ENCODE measurements around the gene PLIN3.

PLIN3 gene

GRCh38 chr19:4867534-4868285 is at the start of gene PLIN3:
Gene PLIN3 (minus strand): TSS chr19:4867667. CDS start chr19:4861394, 6,273 bp downstream.
- peak; percentile 94 to 97 for DNase-seq (ENCODE audit: low spot score in 2 of 2)
- Mint-ChIP-seq H3K27ac (peak within 1 kb of the TSS; percentile 77), H3K36me3 (no peaks in the 10 kb centered on the region), H3K9me3 (no peaks in the 10 kb centered on the region), H3K4me1 (peaks cover 35% of the 10 kb centered on the region), H3K4me3 (peak within 1 kb of the TSS; percentile 74)
- peak; percentile 90 for ATAC-seq

DNA sequence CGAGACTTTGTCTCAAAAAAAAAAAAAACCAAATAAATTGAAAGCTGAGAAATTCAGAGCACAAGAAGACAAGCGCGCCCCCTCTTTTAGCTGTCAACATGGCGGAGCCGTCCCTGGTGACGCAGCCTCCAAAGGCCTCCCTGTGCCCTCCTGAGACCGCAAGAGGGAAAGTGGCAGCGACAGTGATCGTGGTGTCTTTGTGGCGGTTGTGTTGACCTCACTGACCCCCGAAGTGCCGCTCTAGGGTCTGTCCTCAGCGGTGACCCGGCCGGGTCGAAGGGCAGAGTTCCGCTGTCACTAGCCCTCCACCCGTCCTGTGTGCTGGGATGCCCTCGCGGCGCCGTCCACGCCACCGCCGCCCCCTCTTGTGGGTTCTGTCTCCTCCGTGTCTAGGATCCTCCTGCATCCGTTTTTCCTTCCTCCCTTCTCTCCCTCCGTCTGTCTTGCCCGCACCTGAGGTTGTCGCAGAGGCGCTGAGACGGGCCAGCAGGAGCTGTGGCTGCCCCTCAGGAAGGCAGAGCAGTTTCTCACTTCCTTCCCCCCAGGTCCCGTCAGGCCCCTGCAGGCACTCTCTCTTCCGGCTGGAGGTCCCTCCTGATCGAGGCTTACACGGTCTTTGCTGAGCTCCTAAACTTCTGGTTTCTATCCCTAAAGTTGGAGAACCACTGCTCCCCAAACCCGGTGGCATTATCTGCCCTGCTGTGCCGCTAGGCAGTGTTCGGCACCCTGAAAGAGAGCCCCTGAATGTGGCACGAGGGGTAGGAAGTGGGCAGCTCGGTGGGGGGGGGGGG is 49.0 kb upstream of the PLIN3 start:
- peaks cover 53% of the 10 kb centered on the region for H3K4me1 Mint-ChIP-seq
- peaks cover 100% of the 10 kb centered on the region for H3K36me3 Mint-ChIP-seq
- ATAC-seq (peak; percentile 9), DNase-seq (ENCODE audit: low spot score in 2 of 2) (peak; percentile 11 to 78)
- H3K4me3 Mint-ChIP-seq: peak overlapping the region; percentile 99
- H3K9me3 Mint-ChIP-seq: no peaks in the 10 kb centered on the region
- H3K27ac Mint-ChIP-seq: peak overlapping the region; percentile 98

DNA sequence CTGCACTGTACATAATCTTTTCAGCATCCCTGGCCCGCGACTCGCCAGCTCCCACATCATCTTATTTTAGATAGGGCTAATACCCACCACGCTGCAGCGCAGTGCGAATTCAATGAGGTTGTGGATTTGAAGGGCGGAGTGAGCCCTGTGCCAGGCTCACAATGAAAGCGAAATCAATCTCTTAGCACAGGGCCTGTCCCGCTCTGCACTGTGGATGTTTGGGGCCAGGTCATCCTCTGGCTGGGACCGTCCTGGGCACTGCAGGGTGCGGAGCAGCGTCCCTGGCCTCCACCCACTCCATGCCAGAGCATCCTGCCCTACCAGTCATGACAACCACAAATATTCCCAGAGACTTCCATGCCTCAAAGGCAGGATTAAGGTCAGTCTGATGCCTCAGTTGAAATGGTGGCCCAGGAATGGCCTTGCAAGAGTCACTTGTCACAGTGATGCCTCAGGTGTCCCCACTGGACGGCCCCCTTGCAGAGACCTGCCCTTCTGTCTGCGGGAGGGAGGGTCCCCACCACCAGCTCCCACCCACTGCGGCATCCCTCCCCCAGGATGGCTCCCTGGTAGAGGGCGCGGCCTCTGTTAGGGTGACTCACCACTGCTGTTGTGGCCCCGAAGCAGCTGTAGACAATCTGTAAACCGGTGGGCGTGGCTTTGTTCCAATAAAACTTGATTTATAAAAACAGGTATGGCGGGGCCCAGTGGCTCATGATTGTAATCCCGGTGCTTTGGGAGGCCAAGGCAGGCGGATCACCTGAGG is 47.5 kb upstream of the PLIN3 start:
- no peaks in the 10 kb centered on the region for H3K9me3 Mint-ChIP-seq
- peaks cover 66% of the 10 kb centered on the region for H3K4me1 Mint-ChIP-seq
- H3K4me3 Mint-ChIP-seq: peak overlapping the region; percentile 99
- H3K36me3 Mint-ChIP-seq: peaks cover 100% of the 10 kb centered on the region
- ATAC-seq (peak; percentile 77), DNase-seq (ENCODE audit: low spot score in 2 of 2) (peak; percentile 53 to 83)
- peak overlapping the region; percentile 98 for H3K27ac Mint-ChIP-seq

DNA sequence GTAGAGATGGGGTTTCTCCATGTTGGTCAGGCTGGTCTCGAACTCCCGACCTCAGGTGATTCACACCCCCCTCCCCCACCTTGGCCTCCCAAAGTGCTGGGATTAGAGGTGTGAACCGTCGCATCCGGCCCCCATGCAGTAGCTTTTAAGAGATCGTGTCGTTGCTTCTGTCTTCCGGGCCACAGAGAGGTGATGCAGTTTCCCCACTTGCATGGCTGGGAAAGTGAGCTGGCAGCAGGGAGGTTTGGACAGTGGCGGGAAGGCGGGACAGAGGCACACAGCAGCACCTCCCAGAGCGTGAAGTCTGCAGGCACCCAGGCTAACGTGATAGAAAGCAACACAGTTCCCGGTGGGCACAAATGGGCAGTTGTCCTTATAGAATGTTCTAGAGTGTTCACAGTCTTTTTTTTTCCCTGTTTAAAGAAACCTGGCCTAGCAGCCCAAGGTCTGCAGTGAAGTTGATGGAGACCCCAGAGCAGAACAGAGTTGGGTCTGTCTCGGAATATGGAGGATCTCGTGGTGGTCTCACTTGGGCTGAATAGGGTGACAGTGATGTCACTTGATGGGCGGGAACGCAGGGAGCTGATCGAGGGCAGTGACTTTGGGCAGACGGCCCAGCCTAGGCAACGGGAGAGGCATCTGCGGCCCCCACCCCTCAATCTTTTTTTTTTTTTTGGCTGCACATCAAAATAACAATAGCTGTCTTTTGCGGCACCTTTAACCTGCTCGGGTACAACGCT is 46.7 kb upstream of the PLIN3 start:
- peak overlapping the region; percentile 99 for H3K4me3 Mint-ChIP-seq
- ATAC-seq (no peak), DNase-seq (ENCODE audit: low spot score in 2 of 2) (peak; percentile 12 to 74)
- peaks cover 66% of the 10 kb centered on the region for H3K4me1 Mint-ChIP-seq
- peaks cover 94% of the 10 kb centered on the region for H3K36me3 Mint-ChIP-seq
- peak overlapping the region; percentile 98 for H3K27ac Mint-ChIP-seq
- H3K9me3 Mint-ChIP-seq: no peaks in the 10 kb centered on the region

- H3K27ac Mint-ChIP-seq: peak overlapping the region; percentile 84
- no peaks in the 10 kb centered on the region for H3K9me3 Mint-ChIP-seq
- peaks cover 72% of the 10 kb centered on the region for H3K36me3 Mint-ChIP-seq
- H3K4me1 Mint-ChIP-seq: peaks cover 77% of the 10 kb centered on the region
- peak; percentile 52 for ATAC-seq
- H3K4me3 Mint-ChIP-seq: peak overlapping the region; percentile 99
- peak; percentile 45 to 84 for DNase-seq (ENCODE audit: low spot score in 2 of 2)
Observed at GRCh38 chr19:4911786-4912672, 44.6 kb upstream of the PLIN3 start.

GRCh38 chr19:4911314-4911713 is 43.8 kb upstream of the PLIN3 start:
- Mint-ChIP-seq H3K9me3 (no peaks in the 10 kb centered on the region), H3K4me1 (peaks cover 70% of the 10 kb centered on the region), H3K27ac (peak overlapping the region; percentile 84), H3K36me3 (peaks cover 65% of the 10 kb centered on the region), H3K4me3 (peak overlapping the region; percentile 99)
- DNase-seq (ENCODE audit: low spot score in 2 of 2) (no peak), ATAC-seq (no peak)

- peaks cover 59% of the 10 kb centered on the region for H3K36me3 Mint-ChIP-seq
- DNase-seq (ENCODE audit: low spot score in 2 of 2): peak in 1 of 2 donors; percentile 60
- H3K9me3 Mint-ChIP-seq: no peaks in the 10 kb centered on the region
- peak overlapping the region; percentile 99 for H3K4me3 Mint-ChIP-seq
- H3K27ac Mint-ChIP-seq: peak overlapping the region; percentile 61
- ATAC-seq: no peak
- H3K4me1 Mint-ChIP-seq: peaks cover 64% of the 10 kb centered on the region
Observed at GRCh38 chr19:4910594-4911281, 43.3 kb upstream of the PLIN3 start.

- ATAC-seq (peak; percentile 85), DNase-seq (ENCODE audit: low spot score in 2 of 2) (peak; percentile 92 to 97)
- Mint-ChIP-seq H3K9me3 (no peaks in the 10 kb centered on the region), H3K27ac (peak overlapping the region; percentile 61), H3K4me1 (peaks cover 57% of the 10 kb centered on the region), H3K36me3 (peaks cover 52% of the 10 kb centered on the region), H3K4me3 (peak overlapping the region; percentile 99)
Observed at GRCh38 chr19:4909897-4910593, 42.6 kb upstream of the PLIN3 start.

DNA sequence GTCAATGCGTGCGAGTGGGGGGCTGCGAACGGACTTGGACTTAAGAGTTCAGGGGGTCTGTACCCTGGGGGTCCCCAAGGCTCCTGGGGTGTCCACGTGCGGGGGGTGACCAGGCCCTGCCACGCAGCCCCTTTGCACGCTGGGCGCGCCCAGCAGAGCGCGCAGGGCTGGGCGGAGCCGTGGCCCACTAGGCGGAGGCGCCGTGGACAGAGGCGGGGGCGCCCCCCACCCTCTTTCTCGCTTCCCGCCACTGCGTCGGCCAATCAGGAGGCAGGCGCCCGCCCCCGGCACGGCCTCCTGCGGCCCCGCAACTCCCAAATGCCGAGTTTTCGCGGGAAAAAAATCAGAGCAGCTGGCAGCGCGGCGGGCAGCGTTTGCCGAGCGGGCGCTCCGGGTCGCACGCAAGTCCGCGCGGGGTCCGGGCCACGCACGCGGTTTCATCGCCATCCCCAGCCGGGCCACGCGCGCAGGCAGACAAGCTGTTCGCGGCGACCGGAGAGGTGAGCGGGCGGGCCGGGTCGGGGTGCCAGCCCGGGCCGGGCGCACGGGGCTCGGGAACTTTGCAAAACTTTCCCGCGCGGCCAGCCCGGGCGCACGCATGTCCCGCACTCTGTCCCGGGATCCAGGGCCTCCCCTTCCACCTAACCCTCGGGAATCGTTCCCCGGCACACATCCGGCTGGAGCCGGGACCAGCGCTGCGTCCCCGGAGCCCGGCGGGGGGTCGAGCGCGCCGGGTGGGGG is 41.9 kb upstream of the PLIN3 start, which contains the start of gene UHRF1:
Gene UHRF1, plus strand, starts transcription at position 346 of the 741 bp plus-strand sequence. CDS start 1,385 bp downstream, outside the sequence.
- peaks cover 45% of the 10 kb centered on the region for H3K36me3 Mint-ChIP-seq
- peaks cover 50% of the 10 kb centered on the region for H3K4me1 Mint-ChIP-seq
- ATAC-seq: peak; percentile 62

GRCh38 chr19:4908781-4909155 is 41.3 kb upstream of the PLIN3 start:
- H3K27ac Mint-ChIP-seq: peak overlapping the region; percentile 61
- H3K4me3 Mint-ChIP-seq: peak overlapping the region; percentile 99

More for the DNA sequence above, 41.9 kb upstream of the PLIN3 start, which contains the start of gene UHRF1:
- Mint-ChIP-seq H3K4me3 (peak within 1 kb of the TSS; percentile 99), H3K27ac (peak within 1 kb of the TSS; percentile 61), H3K9me3 (no peaks in the 10 kb centered on the region)
- peak; percentile 49 to 80 for DNase-seq (ENCODE audit: low spot score in 2 of 2)

GRCh38 chr19:4908360-4908759 is 40.9 kb upstream of the PLIN3 start:
- peaks cover 35% of the 10 kb centered on the region for H3K36me3 Mint-ChIP-seq
- peak overlapping the region; percentile 99 for H3K4me3 Mint-ChIP-seq
- DNase-seq (ENCODE audit: low spot score in 2 of 2) (no peak), ATAC-seq (no peak)
- H3K9me3 Mint-ChIP-seq: no peaks in the 10 kb centered on the region
- no peak overlapping the region for H3K27ac Mint-ChIP-seq
- H3K4me1 Mint-ChIP-seq: peaks cover 42% of the 10 kb centered on the region

More at GRCh38 chr19:4908781-4909155, 41.3 kb upstream of the PLIN3 start:
- H3K36me3 Mint-ChIP-seq: peaks cover 40% of the 10 kb centered on the region
- DNase-seq (ENCODE audit: low spot score in 2 of 2) (no peak), ATAC-seq (no peak)
- H3K4me1 Mint-ChIP-seq: peaks cover 44% of the 10 kb centered on the region
- no peaks in the 10 kb centered on the region for H3K9me3 Mint-ChIP-seq

DNA sequence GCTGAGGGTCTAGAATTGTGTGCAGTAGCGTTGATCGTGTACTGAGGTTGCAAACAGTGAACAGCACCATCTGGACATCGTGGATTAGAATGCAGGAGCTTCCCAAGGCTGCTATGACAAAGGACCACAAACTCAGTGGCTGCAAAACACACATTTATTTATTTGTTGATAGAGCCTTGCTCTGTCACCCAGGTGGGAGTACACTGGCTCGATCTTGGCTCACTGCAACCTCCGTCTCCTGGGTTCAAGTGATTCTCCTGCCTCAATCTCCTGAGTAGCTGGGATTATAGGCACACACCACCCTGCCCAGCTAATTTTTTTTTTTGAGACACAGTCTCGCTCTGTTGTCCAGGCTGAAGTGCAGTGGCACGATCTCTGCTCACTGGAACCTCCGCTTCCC is 39.5 kb upstream of the PLIN3 start:
- no peak overlapping the region for H3K27ac Mint-ChIP-seq
- ATAC-seq: no peak
- peaks cover 35% of the 10 kb centered on the region for H3K4me1 Mint-ChIP-seq
- DNase-seq (ENCODE audit: low spot score in 2 of 2): no peak
- no peaks in the 10 kb centered on the region for H3K9me3 Mint-ChIP-seq
- peaks cover 22% of the 10 kb centered on the region for H3K36me3 Mint-ChIP-seq
- H3K4me3 Mint-ChIP-seq: no peak overlapping the region

Data from stimulated activated effector memory CD8-positive, alpha-beta T cell treated with anti-CD3 and anti-CD28 coated beads, Interleukin-12 subunit alpha, Interleukin-12 subunit beta, amount 100 ng/mL, for 72 hours (primary cell).